K562 (cell line): ENCODE measurements around the gene MEGF11. TPM values are rescaled to one million over a fixed set of nuclear protein-coding genes. Genes with fewer than 3 reads are reported as not detected.

Source experiments
- ATAC-seq: fragments of 200-7000 bp; cut with Tn5 transposase; 3 replicates; pipeline ENCODE4 v1.9.1; 2020; ENCODE audit warnings: moderate library complexity
- BruUV-seq: library from RNA; stranded (reverse); fragments of 400-500 nt; replicated peaks from 2 replicates; lab custom pipeline; 2021; lab: Mats Ljungman, UMichigan
- CTCF ChIA-PET: fragments of 300-600 bp; formaldehyde crosslinking; extraction: SDS; loops from one replicate; lab custom pipeline; 2021; ENCODE audit warnings: low intra/inter-chr PET ratio; lab: Yijun Ruan, JAX
- POLR2A ChIA-PET: fragments of 300-600, 350-650 bp; sonication (Branson Sonifier 250); formaldehyde crosslinking; extraction: SDS; loops from one replicate; lab custom pipeline; 2021; ENCODE audit warnings: antibody characterized with exemption, inconsistent platforms; lab: Yijun Ruan, JAX
- DNase-seq, 4 experiments: peaks; one replicate each; pipeline versions ENCODE4 v3.0.0 to v3.0.0-alpha.2; 2011 to 2018; ENCODE audit warnings: low spot score in 3 of 4, mixed read lengths in 3 of 4; ENCODE audit errors: extremely low read depth in 1 of 4
- FAIRE-seq: peaks from 2 replicates; lab custom pipeline; 2011; peaks lifted over from hg19 to GRCh38; lab: Jason Lieb, UNC
- H2AFZ ChIP-seq: 2 replicates; pipeline ENCODE4 v1.6.0; 2011; ENCODE audit warnings: low read depth, low read length, control low read depth, inconsistent platforms
- H3K27ac ChIP-seq: fragments of 200-600 bp; 3 replicates; pipeline ENCODE4 v1.8.0; 2011; ENCODE audit warnings: low read depth, mild to moderate bottlenecking, control low read depth, inconsistent platforms, low read length, moderate library complexity, mixed read lengths; ENCODE audit errors: extremely low read depth
- H3K27me3 ChIP-seq, 2 experiments: fragments of 300-600 bp in 1 of 2; 2 replicates in 1 of 2; 3 replicates in 1 of 2; pipeline versions ENCODE4 v1.6.0 to v1.8.0; 2011; ENCODE audit warnings: inconsistent platforms in 2 of 2, low read length in 2 of 2, mild to moderate bottlenecking in 1 of 2, mixed read lengths in 1 of 2, moderate library complexity in 1 of 2; ENCODE audit not compliant: control insufficient read depth in 2 of 2, insufficient read depth in 2 of 2
- H3K36me3 ChIP-seq: fragments of 300-600 bp; 3 replicates; pipeline ENCODE4 v1.8.0; 2011; ENCODE audit warnings: mild to moderate bottlenecking, low read length, inconsistent platforms; ENCODE audit not compliant: control insufficient read depth, insufficient read depth
- H3K4me1 ChIP-seq, 2 experiments: fragments of 200-600 bp in 1 of 2; replicated peaks in 1 of 2; 2 replicates in 1 of 2; 3 replicates in 1 of 2; pipeline versions ENCODE4 v1.5.1 to v1.8.0; 2011; ENCODE audit warnings: inconsistent platforms in 2 of 2, low read length in 2 of 2, mild to moderate bottlenecking in 1 of 2, mixed read lengths in 1 of 2, moderate library complexity in 1 of 2; ENCODE audit not compliant: control insufficient read depth in 2 of 2, insufficient read depth in 2 of 2
- H3K4me2 ChIP-seq: 2 replicates; pipeline ENCODE4 v1.6.1; 2011; ENCODE audit warnings: low read length, control low read depth, inconsistent platforms, mixed read lengths; ENCODE audit not compliant: insufficient read depth
- H3K4me3 ChIP-seq: fragments of 200-600 bp; sonication (generic), shearing (Covaris generic); 2 replicates; pipeline ENCODE4 v1.5.1; 2016; ENCODE audit warnings: control low read depth, inconsistent platforms
- H3K79me2 ChIP-seq: fragments of 200-600 bp; 3 replicates; pipeline ENCODE4 v1.8.0; 2011; ENCODE audit warnings: low read length, inconsistent platforms; ENCODE audit not compliant: control insufficient read depth, insufficient read depth
- H3K9ac ChIP-seq, 2 experiments: 2 replicates each; pipeline versions ENCODE4 v1.6.0 to v1.6.1; 2011; ENCODE audit warnings: low read depth in 2 of 2, low read length in 2 of 2, control low read depth in 1 of 2, inconsistent platforms in 1 of 2, mild to moderate bottlenecking in 1 of 2, mixed read lengths in 1 of 2; ENCODE audit not compliant: insufficient read depth in 1 of 2
- H3K9me1 ChIP-seq: one replicate; pipeline ENCODE4 v1.6.0; 2011; ENCODE audit warnings: inconsistent platforms, mild to moderate bottlenecking, low read length, moderate library complexity; ENCODE audit not compliant: control insufficient read depth, insufficient read depth
- H3K9me3 ChIP-seq: replicated peaks from 2 replicates; pipeline ENCODE4 v1.5.1; 2011; ENCODE audit warnings: low read depth, low read length, inconsistent platforms; ENCODE audit not compliant: control insufficient read depth, insufficient read depth
- H4K20me1 ChIP-seq: replicated peaks from 2 replicates; pipeline ENCODE4 v1.6.1; 2011; ENCODE audit warnings: low read length, inconsistent platforms, mixed read lengths; ENCODE audit not compliant: control insufficient read depth, insufficient read depth
- ARNT ChIP-seq, 2 experiments: fragments of 450-650 bp; IDR thresholded peaks; 2 replicates each; pipeline ENCODE4 v1.6.1; 2016; ENCODE audit warnings: mild to moderate bottlenecking in 1 of 2
- FOXO4 ChIP-seq: fragments of 450-650 bp; formaldehyde crosslinking; IDR thresholded peaks from 2 replicates; pipeline ENCODE4 v1.4.0; 2020; ENCODE audit warnings: mild to moderate bottlenecking, moderate library complexity
- HMG20B ChIP-seq: fragments of 250-450 bp; sonication (Bioruptor Pico); IDR thresholded peaks from 2 replicates; pipeline ENCODE4 v1.5.0; 2021; ENCODE audit warnings: mild to moderate bottlenecking
- ILF3 ChIP-seq: fragments of 450-650 bp; IDR thresholded peaks from 2 replicates; pipeline ENCODE4 v1.6.1; 2018; ENCODE audit warnings: antibody characterized with exemption, mild to moderate bottlenecking, moderate library complexity, borderline replicate concordance
- PYGO2 ChIP-seq: fragments of 450-650 bp; IDR thresholded peaks from 2 replicates; pipeline ENCODE4 v1.6.1; 2016; ENCODE audit warnings: mild to moderate bottlenecking, missing genetic modification characterization, moderate library complexity, missing compliant biosample characterization
- SMAD3 ChIP-seq: fragments of 450-650 bp; formaldehyde crosslinking; conservative IDR thresholded peaks from 2 replicates; pipeline ENCODE4 v1.4.0; 2020; ENCODE audit warnings: mild to moderate bottlenecking
- ZC3H8 ChIP-seq: fragments of 450-650 bp; IDR thresholded peaks from 2 replicates; pipeline ENCODE4 v1.6.1; 2017
- ZNF318 ChIP-seq, 2 experiments: fragments of 450-650 bp; IDR thresholded peaks; 2 replicates each; pipeline ENCODE4 v1.6.1; 2016; ENCODE audit warnings: mild to moderate bottlenecking in 2 of 2, borderline replicate concordance in 1 of 2, low read depth in 1 of 2, moderate library complexity in 1 of 2
- WGBS: fragments of 100-300 bp; shearing (Covaris generic); methylation state at CpG from one replicate; pipeline ENCODE4 v1.1.6; 2016; ENCODE audit warnings: low coverage, mixed read lengths; ENCODE audit not compliant: insufficient coverage; ENCODE audit errors: missing lambda C conversion rate; 5-methylcytosine and 5-hydroxymethylcytosine counted together
- in situ Hi-C: fragments of 300-500 bp; cut with MboI; formaldehyde crosslinking; loops from 4 replicates; pipeline ENCODE4 v1.15.0; 2018; ENCODE audit warnings: inconsistent platforms, mixed read lengths
- intact Hi-C: fragments of 100-400 bp; cut with micrococcal nuclease; formaldehyde crosslinking; loops from 2 replicates; pipeline ENCODE4 v1.14.2; 2022
- polyA plus RNA-seq, 8 experiments: library from polyadenylated mRNA; depleted of rRNA in 4 of 8; stranded (reverse) in 5 of 8; unstranded in 3 of 8; fragments of >200 nt; fragmentation: Nextera tagmentation in 2 of 8; fragmentation: Illumina TruSeq in 1 of 8; extraction: Ambion mirVana in 2 of 8; extraction: Trizol in 1 of 8; gene quantifications; 2 replicates each; pipeline versions ENCODE4 v1.2.1 to v1.2.3, GENCODE V29; 2011 to 2014; ENCODE audit warnings: inconsistent platforms in 1 of 8, missing spikeins in 1 of 8
- total RNA-seq, 7 experiments: library from RNA; depleted of rRNA in 6 of 7; stranded (reverse); fragments of >200 nt in 6 of 7; fragmentation: Illumina TruSeq in 2 of 7; extraction: Trizol in 2 of 7; gene quantifications; 2 replicates each; pipeline versions ENCODE4 v1.2.1 to v1.2.3, GENCODE V29; 2011 to 2021; ENCODE audit warnings: low replicate concordance in 1 of 7
- TF ChIP-seq, protein P1 (sequence below), 3 experiments: fragments of 200-800 bp in 1 of 3; sonication (Bioruptor generic) in 1 of 3; sonication (generic) in 1 of 3; formaldehyde crosslinking in 1 of 3; IDR thresholded peaks; 2 replicates each; pipeline versions ENCODE4 v1.6.1 to v1.8.0; 2016 to 2022; ENCODE audit warnings: mild to moderate bottlenecking in 2 of 3, missing compliant biosample characterization in 2 of 3, missing genetic modification characterization in 2 of 3, missing genetic modification reagents in 1 of 3
- TF ChIP-seq, protein P2 (sequence below): fragments of 250-450 bp; sonication (Bioruptor Pico); IDR thresholded peaks from 2 replicates; pipeline ENCODE4 v1.8.0; 2022; ENCODE audit warnings: moderate library complexity, mild to moderate bottlenecking, inconsistent platforms

Gene MEGF11
- total and polyA plus RNA-seq, 9 of the 15 experiments (the other 6 are each of a cell fraction or from before 2014, with no cell fraction given): 0.06 to 0.23 (median 0.20) TPM; not detected in 6

GRCh38 chr15:66051833-66052232 lies 201.7 kb downstream of the MEGF11 start:
- no peak overlapping the region for H3K4me3 ChIP-seq
- no peak for DNase-seq
- ChIA-PET POLR2A (no interaction called here), CTCF (no interaction called here)
- H3K9me3 ChIP-seq: no peaks in the 10 kb centered on the region
- H3K79me2 ChIP-seq: no peaks in the 10 kb centered on the region
- in situ Hi-C loops: no loop called here
- no TSS peak for BruUV-seq
- WGBS: 0% methylated on average over 7 of the region's 7 CpGs
- no peak for FAIRE-seq
- no peak overlapping the region for H3K4me2 ChIP-seq
- H3K9ac ChIP-seq: no peak overlapping the region
- no peaks in the 10 kb centered on the region for H3K36me3 ChIP-seq
- no peaks in the 10 kb centered on the region for H3K9me1 ChIP-seq
- peaks cover 11 to 53% of the 10 kb centered on the region in 2 experiments for H3K27me3 ChIP-seq
- H3K27ac ChIP-seq: no peak overlapping the region
- intact Hi-C loops: no loop called here
- H2AFZ ChIP-seq: no peak overlapping the region
- H3K4me1 ChIP-seq: no peaks in the 10 kb centered on the region
- ATAC-seq: no peak
- H4K20me1 ChIP-seq: no peaks in the 10 kb centered on the region
- TF ChIP-seq, protein P1, sequence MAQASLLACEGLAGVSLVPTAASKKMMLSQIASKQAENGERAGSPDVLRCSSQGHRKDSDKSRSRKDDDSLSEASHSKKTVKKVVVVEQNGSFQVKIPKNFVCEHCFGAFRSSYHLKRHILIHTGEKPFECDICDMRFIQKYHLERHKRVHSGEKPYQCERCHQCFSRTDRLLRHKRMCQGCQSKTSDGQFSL (CRISPR knock-in tag; IDR thresholded peaks at IDR 0.05): no peak
- TF ChIP-seq, protein P1 (tag; IDR thresholded peaks at IDR 0.05): no peak
- TF ChIP-seq ZC3H8 (no peak), ILF3 (no peak), PYGO2 (no peak), ARNT (IDR thresholded peaks at IDR 0.05) (no peak), HMG20B (CRISPR knock-in tag) (no peak), FOXO4 (CRISPR knock-in tag) (no peak), SMAD3 (CRISPR knock-in tag) (no peak), ZNF318 (IDR thresholded peaks at IDR 0.05; ENCODE audit: borderline replicate concordance in 1 of 2, low read depth in 1 of 2) (no peak)
- TF ChIP-seq, protein P2, sequence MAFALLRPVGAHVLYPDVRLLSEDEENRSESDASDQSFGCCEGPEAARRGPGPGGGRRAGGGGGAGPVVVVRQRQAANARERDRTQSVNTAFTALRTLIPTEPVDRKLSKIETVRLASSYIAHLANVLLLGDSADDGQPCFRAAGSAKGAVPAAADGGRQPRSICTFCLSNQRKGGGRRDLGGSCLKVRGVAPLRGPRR (CRISPR knock-in tag): no peak
